ENCODE results near the gene MEX3D. TPM values are rescaled to one million over a fixed set of nuclear protein-coding genes. Genes with fewer than 3 reads are reported as not detected.

Gene MEX3D
- total RNA-seq, 2 experiments from 2014 or later = 11.9 to 13.6 TPM

DNA sequence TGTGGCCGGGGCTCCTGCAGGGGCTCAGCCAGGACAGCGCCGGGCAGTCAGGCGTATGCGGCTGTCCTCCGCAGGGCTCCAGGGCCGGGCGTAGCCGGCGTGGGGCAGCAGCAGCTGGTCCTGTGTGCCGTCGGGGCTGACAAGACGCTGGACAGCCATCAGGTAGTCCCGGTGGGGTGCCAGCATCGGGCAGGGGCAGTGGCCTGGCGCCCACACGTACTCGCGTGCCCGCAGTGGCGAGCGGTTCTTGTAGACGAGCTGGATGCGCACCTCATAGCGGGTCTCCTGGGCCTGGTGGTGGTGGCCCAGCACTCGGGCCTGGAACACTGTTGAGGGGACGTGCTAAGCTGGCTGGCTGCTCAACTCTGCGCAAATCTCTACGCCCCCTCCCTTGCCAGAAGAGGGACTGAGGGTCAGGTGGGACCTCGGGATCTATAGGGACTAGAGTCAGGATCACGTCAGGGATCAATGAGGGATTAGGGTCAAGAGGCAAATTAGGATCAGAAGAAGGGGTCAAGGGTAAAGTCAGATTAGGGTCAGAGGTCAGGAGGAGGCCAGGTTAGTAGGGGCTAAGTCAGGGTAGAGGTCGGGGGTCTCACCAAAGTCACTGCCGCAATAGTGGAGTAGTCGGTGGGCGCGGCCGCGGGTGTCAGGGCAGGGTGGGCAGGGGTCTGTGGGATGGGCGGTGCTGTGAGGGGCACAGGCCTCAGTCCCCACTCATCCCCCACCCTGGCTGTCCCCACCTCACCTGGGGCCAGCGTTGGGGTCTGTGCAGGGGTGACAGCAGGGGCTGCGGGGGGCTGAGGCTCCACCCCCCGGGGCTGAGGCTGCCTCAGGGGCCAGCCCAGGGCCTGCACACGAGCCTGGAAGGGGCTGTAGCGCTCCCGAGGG, 61.9 kb downstream of the MEX3D start:
- Histone ChIP-seq H3K36me3 (ENCODE audit: insufficient read depth, low read length) (no peaks in the 10 kb centered on the region), H3K4me2 (ENCODE audit: low read length) (no peak overlapping the region), H3K27ac (ENCODE audit: low read depth, low read length, poor library complexity, severe bottlenecking) (no peak overlapping the region), H3K4me1 (ENCODE audit: insufficient read depth, low read length, poor library complexity, severe bottlenecking) (peaks cover 4% of the 10 kb centered on the region), H4K20me1 (ENCODE audit: insufficient read depth, low read length) (no peaks in the 10 kb centered on the region), H3K4me3 (ENCODE audit: low read depth, low read length, poor library complexity, severe bottlenecking) (no peak overlapping the region), H2AFZ (ENCODE audit: low read length) (no peak overlapping the region), H3K9me2 (ENCODE audit: insufficient read depth, low read length) (no peaks in the 10 kb centered on the region), H3K79me2 (ENCODE audit: insufficient read depth, low read depth, low read length) (no peaks in the 10 kb centered on the region), H3K9me3 (ENCODE audit: low read length) (no peaks in the 10 kb centered on the region)
- no peak for DNase-seq (ENCODE audit: low spot score)
- BruUV-seq (replicated peaks) = no TSS peak
- ChIA-PET POLR2A (interaction anchor here (0.5 kb wide), 1 partner anchor 11 kb away, joined by 3 read pairs; no protein-coding TSS in a partner anchor), CTCF (ENCODE audit: unreplicated experiment) (no interaction called here)
- TF ChIP-seq, protein P1, sequence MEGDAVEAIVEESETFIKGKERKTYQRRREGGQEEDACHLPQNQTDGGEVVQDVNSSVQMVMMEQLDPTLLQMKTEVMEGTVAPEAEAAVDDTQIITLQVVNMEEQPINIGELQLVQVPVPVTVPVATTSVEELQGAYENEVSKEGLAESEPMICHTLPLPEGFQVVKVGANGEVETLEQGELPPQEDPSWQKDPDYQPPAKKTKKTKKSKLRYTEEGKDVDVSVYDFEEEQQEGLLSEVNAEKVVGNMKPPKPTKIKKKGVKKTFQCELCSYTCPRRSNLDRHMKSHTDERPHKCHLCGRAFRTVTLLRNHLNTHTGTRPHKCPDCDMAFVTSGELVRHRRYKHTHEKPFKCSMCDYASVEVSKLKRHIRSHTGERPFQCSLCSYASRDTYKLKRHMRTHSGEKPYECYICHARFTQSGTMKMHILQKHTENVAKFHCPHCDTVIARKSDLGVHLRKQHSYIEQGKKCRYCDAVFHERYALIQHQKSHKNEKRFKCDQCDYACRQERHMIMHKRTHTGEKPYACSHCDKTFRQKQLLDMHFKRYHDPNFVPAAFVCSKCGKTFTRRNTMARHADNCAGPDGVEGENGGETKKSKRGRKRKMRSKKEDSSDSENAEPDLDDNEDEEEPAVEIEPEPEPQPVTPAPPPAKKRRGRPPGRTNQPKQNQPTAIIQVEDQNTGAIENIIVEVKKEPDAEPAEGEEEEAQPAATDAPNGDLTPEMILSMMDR (conservative IDR thresholded peaks at IDR 0.05; ENCODE audit: low read length) = no peak
- TF ChIP-seq EZH2phosphoT487 (IDR thresholded peaks at IDR 0.05; ENCODE audit: borderline replicate concordance, low read depth, low read length) = no peak
- intact Hi-C loops (cut with micrococcal nuclease; ENCODE audit: unreplicated experiment) = no loop called here

- BruUV-seq (replicated peaks) = no TSS peak
- Histone ChIP-seq H3K9me3 (ENCODE audit: low read length) (no peaks in the 10 kb centered on the region), H3K79me2 (ENCODE audit: insufficient read depth, low read depth, low read length) (no peaks in the 10 kb centered on the region), H3K4me2 (ENCODE audit: low read length) (no peak overlapping the region), H3K36me3 (ENCODE audit: insufficient read depth, low read length) (no peaks in the 10 kb centered on the region), H3K27ac (ENCODE audit: low read depth, low read length, poor library complexity, severe bottlenecking) (no peak overlapping the region), H2AFZ (ENCODE audit: low read length) (no peak overlapping the region), H4K20me1 (ENCODE audit: insufficient read depth, low read length) (no peaks in the 10 kb centered on the region), H3K4me3 (ENCODE audit: low read depth, low read length, poor library complexity, severe bottlenecking) (no peak overlapping the region), H3K9me2 (ENCODE audit: insufficient read depth, low read length) (no peaks in the 10 kb centered on the region), H3K4me1 (ENCODE audit: insufficient read depth, low read length, poor library complexity, severe bottlenecking) (peaks cover 4% of the 10 kb centered on the region)
- no peak for DNase-seq (ENCODE audit: low spot score)
- ChIA-PET POLR2A (no interaction called here), CTCF (ENCODE audit: unreplicated experiment) (no interaction called here)
- intact Hi-C loops (cut with micrococcal nuclease; ENCODE audit: unreplicated experiment) = no loop called here
- TF ChIP-seq, protein P1 (conservative IDR thresholded peaks at IDR 0.05; ENCODE audit: low read length) = no peak
- no peak for TF ChIP-seq EZH2phosphoT487 (IDR thresholded peaks at IDR 0.05; ENCODE audit: borderline replicate concordance, low read depth, low read length)
These were observed 63.1 kb downstream of the MEX3D start for GRCh38 chr19:1505012-1505411.

Small RNAs within 50 kb of the gene (small RNA-seq; reads per million reads assigned to genes)
- gene AC005943.2 = not detected
- gene RN7SL477P = not detected
- not detected for gene RNU6-1223P

Other genes with a start within 250 kb of the MEX3D start
- 125 and 132 TPM in 2 replicates for gene NDUFS7, start 184.4 kb downstream of the MEX3D start, total RNA-seq (2014; rRNA removed; shearing (Covaris generic))
- 147 and 148 TPM in 2 replicates for gene NDUFS7, start 184.4 kb downstream of the MEX3D start, total RNA-seq (2022)
- gene GAMT, start 166.8 kb downstream of the MEX3D start, total RNA-seq (2014; rRNA removed; shearing (Covaris generic)) = 9.7 and 14.4 TPM in 2 replicates
- gene GAMT, start 166.8 kb downstream of the MEX3D start, total RNA-seq (2022) = 17.6 and 27.5 TPM in 2 replicates
- gene DAZAP1, start 160.7 kb downstream of the MEX3D start, total RNA-seq (2014; rRNA removed; shearing (Covaris generic)) = 170 and 210 TPM in 2 replicates
- gene DAZAP1, start 160.7 kb downstream of the MEX3D start, total RNA-seq (2022) = 373 and 383 TPM in 2 replicates
- gene RPS15, start 129.9 kb downstream of the MEX3D start, total RNA-seq (2014; rRNA removed; shearing (Covaris generic)) = 2,068 and 2,241 TPM in 2 replicates
- 1,654 and 1,860 TPM in 2 replicates for gene RPS15, start 129.9 kb downstream of the MEX3D start, total RNA-seq (2022)
- gene APC2, start 118.2 kb downstream of the MEX3D start, total RNA-seq (2014; rRNA removed; shearing (Covaris generic)) = 0.23 and 0.57 TPM in 2 replicates
- gene APC2, start 118.2 kb downstream of the MEX3D start, total RNA-seq (2022) = 2.4 and 5.5 TPM in 2 replicates
- gene C19orf25, start 89.1 kb downstream of the MEX3D start, total RNA-seq (2014; rRNA removed; shearing (Covaris generic)) = 27.1 and 45.6 TPM in 2 replicates
- gene C19orf25, start 89.1 kb downstream of the MEX3D start, total RNA-seq (2022) = 54.6 and 58.6 TPM in 2 replicates
- gene PCSK4, start 78.0 kb downstream of the MEX3D start, total RNA-seq (2014; rRNA removed; shearing (Covaris generic)) = 1.9 and 8.3 TPM in 2 replicates
- 13.0 and 15.7 TPM in 2 replicates for gene PCSK4, start 78.0 kb downstream of the MEX3D start, total RNA-seq (2022)
- 0.46 and 1.3 TPM in 2 replicates for gene REEP6, start 77.1 kb downstream of the MEX3D start, total RNA-seq (2014; rRNA removed; shearing (Covaris generic))
- 3.1 and 3.6 TPM in 2 replicates for gene REEP6, start 77.1 kb downstream of the MEX3D start, total RNA-seq (2022)
- not detected in 2 replicates for gene ADAMTSL5, start 55.3 kb downstream of the MEX3D start, total RNA-seq (2014; rRNA removed; shearing (Covaris generic))
- gene ADAMTSL5, start 55.3 kb downstream of the MEX3D start, total RNA-seq (2022) = 0.34 TPM in 1 of 2 replicates, not detected in the other
- 0.31 TPM in 1 of 2 replicates, not detected in the other for gene PLK5, start 44.2 kb downstream of the MEX3D start, total RNA-seq (2014; rRNA removed; shearing (Covaris generic))
- 0.17 and 0.26 TPM in 2 replicates for gene PLK5, start 44.2 kb downstream of the MEX3D start, total RNA-seq (2022)
- gene MBD3, start 24.5 kb upstream of the MEX3D start, total RNA-seq (2014; rRNA removed; shearing (Covaris generic)) = 147 and 172 TPM in 2 replicates
- gene MBD3, start 24.5 kb upstream of the MEX3D start, total RNA-seq (2022) = 168 TPM in 2 replicates
- 85.3 and 86.2 TPM in 2 replicates for gene UQCR11, start 37.1 kb upstream of the MEX3D start, total RNA-seq (2014; rRNA removed; shearing (Covaris generic))
- gene UQCR11, start 37.1 kb upstream of the MEX3D start, total RNA-seq (2022) = 143 and 187 TPM in 2 replicates
- gene TCF3, start 84.3 kb upstream of the MEX3D start, total RNA-seq (2014; rRNA removed; shearing (Covaris generic)) = 413 and 518 TPM in 2 replicates
- gene TCF3, start 84.3 kb upstream of the MEX3D start, total RNA-seq (2022) = 811 and 878 TPM in 2 replicates
- gene ONECUT3, start 185.2 kb upstream of the MEX3D start, total RNA-seq (2014; rRNA removed; shearing (Covaris generic)) = not detected in 2 replicates
- gene ONECUT3, start 185.2 kb upstream of the MEX3D start, total RNA-seq (2022) = not detected in 2 replicates
- gene ATP8B3, start 244.0 kb upstream of the MEX3D start, total RNA-seq (2014; rRNA removed; shearing (Covaris generic)) = 5.9 and 7.4 TPM in 2 replicates
- 19.3 and 21.2 TPM in 2 replicates for gene ATP8B3, start 244.0 kb upstream of the MEX3D start, total RNA-seq (2022)

Data from OCI-LY7 (cell line).